Measurements from ENCODE around the gene LNP1.

The LNP1 gene

GRCh38 chr3:100448079-100448478 lies 46.7 kb downstream of the LNP1 start:
- peaks cover 0 to 3% (median 0%) of the 10 kb centered on the region in 5 donors for H3K9me3 ChIP-seq (ENCODE audit: control insufficient read depth in 5 of 5, low read length in 5 of 5)
- no peak overlapping the region for H3K9ac ChIP-seq (ENCODE audit: low read length in 5 of 5)
- H3K36me3 ChIP-seq (ENCODE audit: control insufficient read depth in 5 of 5, insufficient read depth in 5 of 5, low read length in 5 of 5), result no peaks in the 10 kb centered on the region
- no peaks in the 10 kb centered on the region for H3K27me3 ChIP-seq (ENCODE audit: control insufficient read depth in 5 of 5, insufficient read depth in 4 of 5, low read length in 5 of 5)
- H3K27ac ChIP-seq (ENCODE audit: low read depth, low read length), result no peak overlapping the region
- H3K4me3 ChIP-seq (ENCODE audit: low read depth in 1 of 5, low read length in 5 of 5), result no peak overlapping the region
- H3K4me1 ChIP-seq (ENCODE audit: control insufficient read depth in 5 of 5, insufficient read depth in 5 of 5, low read length in 5 of 5), result no peaks in the 10 kb centered on the region

DNA sequence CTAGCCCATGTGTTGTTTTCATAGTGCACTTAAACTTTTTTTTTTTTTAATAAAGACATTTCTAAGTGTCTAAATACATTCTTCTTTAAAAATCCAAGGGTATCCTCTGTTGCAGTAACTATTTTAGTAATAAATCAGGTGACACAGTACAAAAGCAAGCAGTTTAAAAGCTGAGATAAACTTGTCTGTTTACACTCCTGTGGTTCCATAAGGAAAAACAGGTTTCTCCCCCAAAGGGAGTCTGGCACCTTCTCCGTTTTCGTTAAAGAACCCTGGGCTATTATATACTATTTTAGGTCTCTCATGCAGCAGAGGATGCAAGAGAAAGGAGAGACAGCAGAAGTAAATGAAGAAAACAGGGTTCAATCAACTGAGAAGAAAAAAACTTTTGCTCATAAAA lies 47.9 kb downstream of the LNP1 start:
- H3K27me3 ChIP-seq (ENCODE audit: control insufficient read depth in 5 of 5, insufficient read depth in 4 of 5, low read length in 5 of 5), result no peaks in the 10 kb centered on the region
- H3K36me3 ChIP-seq (ENCODE audit: control insufficient read depth in 5 of 5, insufficient read depth in 5 of 5, low read length in 5 of 5), result no peaks in the 10 kb centered on the region
- H3K9me3 ChIP-seq (ENCODE audit: control insufficient read depth in 5 of 5, low read length in 5 of 5), result no peaks in the 10 kb centered on the region
- no peaks in the 10 kb centered on the region for H3K4me1 ChIP-seq (ENCODE audit: control insufficient read depth in 5 of 5, insufficient read depth in 5 of 5, low read length in 5 of 5)
- H3K4me3 ChIP-seq (ENCODE audit: low read depth in 1 of 5, low read length in 5 of 5), result no peak overlapping the region
- no peak overlapping the region for H3K27ac ChIP-seq (ENCODE audit: low read depth, low read length)
- H3K9ac ChIP-seq (ENCODE audit: low read length in 5 of 5), result no peak overlapping the region

DNA sequence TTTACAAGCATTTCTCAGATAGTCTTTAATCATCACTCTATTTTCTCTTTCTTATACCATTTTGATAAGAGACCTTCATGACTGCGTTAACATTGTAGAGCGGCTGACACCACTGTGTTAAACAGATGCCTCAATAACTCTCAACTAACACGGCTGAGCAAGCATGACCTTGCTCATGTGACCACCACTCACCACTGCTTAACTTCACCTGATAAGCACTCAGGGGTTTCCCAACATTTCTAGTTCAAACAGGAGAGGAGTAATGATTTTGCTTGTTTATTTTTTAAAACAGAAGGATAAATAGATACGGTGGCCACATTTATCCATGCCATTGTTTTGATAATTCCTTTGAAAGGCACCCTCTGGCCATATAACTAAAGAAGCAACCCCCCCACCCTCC lies 53.3 kb downstream of the LNP1 start:
- Histone ChIP-seq H3K9ac (ENCODE audit: low read length in 5 of 5) (no peak overlapping the region), H3K36me3 (ENCODE audit: control insufficient read depth in 5 of 5, insufficient read depth in 5 of 5, low read length in 5 of 5) (no peaks in the 10 kb centered on the region), H3K4me3 (ENCODE audit: low read depth in 1 of 5, low read length in 5 of 5) (no peak overlapping the region), H3K4me1 (ENCODE audit: control insufficient read depth in 5 of 5, insufficient read depth in 5 of 5, low read length in 5 of 5) (no peaks in the 10 kb centered on the region), H3K27ac (ENCODE audit: low read depth, low read length) (no peak overlapping the region), H3K27me3 (ENCODE audit: control insufficient read depth in 5 of 5, insufficient read depth in 4 of 5, low read length in 5 of 5) (no peaks in the 10 kb centered on the region), H3K9me3 (ENCODE audit: control insufficient read depth in 5 of 5, low read length in 5 of 5) (no peaks in the 10 kb centered on the region)

DNA sequence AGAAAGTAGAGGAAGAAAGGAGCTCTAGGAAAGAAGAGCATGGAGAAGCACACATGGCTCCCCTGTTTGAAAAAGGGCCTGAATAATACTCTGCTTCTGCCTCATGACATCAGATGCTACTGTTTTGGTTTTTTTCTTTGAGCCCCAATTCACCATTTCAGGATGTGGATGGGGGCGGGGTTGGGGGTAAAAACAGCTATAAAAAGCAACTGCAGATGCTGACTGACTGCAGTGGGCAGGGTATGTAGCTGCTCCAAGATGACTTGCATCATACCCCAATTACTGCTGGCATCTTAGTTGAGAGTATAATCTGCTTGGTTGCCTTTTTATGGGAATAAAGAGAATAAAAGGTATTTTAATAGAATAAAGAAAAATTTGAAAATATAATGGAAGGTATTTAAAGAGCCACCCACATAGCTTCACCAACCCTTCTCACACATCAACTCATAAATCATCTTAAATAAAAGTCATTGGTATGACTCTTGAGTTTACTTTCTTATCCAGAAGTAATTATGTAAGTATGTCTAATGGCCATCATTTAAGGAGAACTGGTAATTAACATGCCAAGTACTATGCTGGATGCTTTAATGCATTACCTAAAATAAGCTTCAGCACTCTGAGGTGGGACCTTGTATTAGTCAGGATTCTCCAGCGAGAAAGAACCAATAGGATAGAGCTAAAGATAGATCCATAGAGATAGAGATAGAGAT lies 54.7 kb downstream of the LNP1 start:
- Histone ChIP-seq H3K27me3 (ENCODE audit: control insufficient read depth in 5 of 5, insufficient read depth in 4 of 5, low read length in 5 of 5) (no peaks in the 10 kb centered on the region), H3K4me1 (ENCODE audit: control insufficient read depth in 5 of 5, insufficient read depth in 5 of 5, low read length in 5 of 5) (no peaks in the 10 kb centered on the region), H3K9ac (ENCODE audit: low read length in 5 of 5) (no peak overlapping the region), H3K9me3 (ENCODE audit: control insufficient read depth in 5 of 5, low read length in 5 of 5) (no peaks in the 10 kb centered on the region), H3K27ac (ENCODE audit: low read depth, low read length) (no peak overlapping the region), H3K4me3 (ENCODE audit: low read depth in 1 of 5, low read length in 5 of 5) (no peak overlapping the region), H3K36me3 (ENCODE audit: control insufficient read depth in 5 of 5, insufficient read depth in 5 of 5, low read length in 5 of 5) (no peaks in the 10 kb centered on the region)

DNA sequence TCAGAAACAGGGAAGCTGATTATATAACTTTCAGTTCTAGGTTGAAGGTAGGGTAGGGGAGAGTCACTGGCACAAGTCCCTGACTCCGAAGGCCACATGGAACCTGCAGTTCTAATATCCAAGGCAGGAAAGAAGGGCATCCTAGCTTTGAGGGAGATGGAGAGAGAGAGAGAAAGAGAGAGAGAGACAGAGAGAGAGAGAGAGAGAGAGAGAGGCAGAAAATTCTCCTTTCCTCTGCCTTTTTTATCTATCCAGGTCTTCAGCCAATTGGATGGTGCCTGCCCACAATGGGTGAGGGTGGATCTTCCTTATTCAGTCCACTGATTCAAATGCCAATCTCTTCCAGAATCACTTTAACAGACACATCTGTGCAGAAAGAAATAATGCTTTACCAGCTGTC lies 55.4 kb downstream of the LNP1 start:
- no peaks in the 10 kb centered on the region for H3K9me3 ChIP-seq (ENCODE audit: control insufficient read depth in 5 of 5, low read length in 5 of 5)
- H3K9ac ChIP-seq (ENCODE audit: low read length in 5 of 5), result no peak overlapping the region
- H3K27me3 ChIP-seq (ENCODE audit: control insufficient read depth in 5 of 5, insufficient read depth in 4 of 5, low read length in 5 of 5), result no peaks in the 10 kb centered on the region
- no peaks in the 10 kb centered on the region for H3K36me3 ChIP-seq (ENCODE audit: control insufficient read depth in 5 of 5, insufficient read depth in 5 of 5, low read length in 5 of 5)
- H3K4me3 ChIP-seq (ENCODE audit: low read depth in 1 of 5, low read length in 5 of 5), result no peak overlapping the region
- no peak overlapping the region for H3K27ac ChIP-seq (ENCODE audit: low read depth, low read length)
- H3K4me1 ChIP-seq (ENCODE audit: control insufficient read depth in 5 of 5, insufficient read depth in 5 of 5, low read length in 5 of 5), result no peaks in the 10 kb centered on the region

DNA sequence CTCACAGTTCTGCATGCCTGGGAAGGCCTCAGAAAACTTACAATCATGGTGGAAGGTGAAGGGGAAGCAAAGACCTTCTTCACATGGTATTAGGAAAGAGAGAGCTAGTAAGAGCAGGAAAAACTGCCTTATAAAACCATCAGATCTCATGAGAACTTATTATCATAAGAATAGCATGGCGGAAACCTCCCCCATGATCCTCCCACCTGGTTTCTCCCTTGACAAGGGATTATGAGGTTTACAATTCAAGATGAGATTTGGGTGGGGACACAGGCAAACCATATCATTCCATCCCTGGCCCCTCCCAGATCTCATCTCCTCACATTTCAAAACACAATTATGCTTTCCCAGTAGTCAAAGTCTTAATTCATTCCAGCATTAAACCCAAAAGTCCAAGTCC lies 56.5 kb downstream of the LNP1 start:
- no peaks in the 10 kb centered on the region for H3K4me1 ChIP-seq (ENCODE audit: control insufficient read depth in 5 of 5, insufficient read depth in 5 of 5, low read length in 5 of 5)
- no peak overlapping the region for H3K27ac ChIP-seq (ENCODE audit: low read depth, low read length)
- H3K4me3 ChIP-seq (ENCODE audit: low read depth in 1 of 5, low read length in 5 of 5), result no peak overlapping the region
- no peaks in the 10 kb centered on the region for H3K36me3 ChIP-seq (ENCODE audit: control insufficient read depth in 5 of 5, insufficient read depth in 5 of 5, low read length in 5 of 5)
- no peaks in the 10 kb centered on the region for H3K27me3 ChIP-seq (ENCODE audit: control insufficient read depth in 5 of 5, insufficient read depth in 4 of 5, low read length in 5 of 5)
- H3K9ac ChIP-seq (ENCODE audit: low read length in 5 of 5), result no peak overlapping the region
- no peaks in the 10 kb centered on the region for H3K9me3 ChIP-seq (ENCODE audit: control insufficient read depth in 5 of 5, low read length in 5 of 5)

- H3K4me3 ChIP-seq (ENCODE audit: low read depth in 1 of 5, low read length in 5 of 5), result no peak overlapping the region
- no peaks in the 10 kb centered on the region for H3K9me3 ChIP-seq (ENCODE audit: control insufficient read depth in 5 of 5, low read length in 5 of 5)
Measured at GRCh38 chr3:100458814-100459213, 57.5 kb downstream of the LNP1 start.

DNA sequence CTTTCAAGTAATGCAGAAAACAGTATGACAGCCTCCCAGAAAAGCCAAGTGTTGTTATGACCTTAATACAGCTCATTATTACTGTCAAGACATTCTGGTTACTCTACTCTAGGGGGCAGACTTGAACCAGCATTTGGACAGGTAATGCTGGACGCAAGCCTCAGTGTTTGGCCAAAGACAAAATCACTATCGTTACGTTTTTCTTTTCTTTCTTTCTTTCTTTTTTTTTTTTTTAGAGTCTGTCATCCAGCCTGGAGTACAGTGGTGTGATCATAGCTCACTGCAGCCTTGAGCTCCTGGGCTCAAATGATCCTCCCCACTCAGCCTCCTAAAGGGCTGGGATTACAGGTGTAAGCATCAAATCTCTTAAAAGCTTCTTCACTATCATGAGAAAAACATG lies 61.7 kb downstream of the LNP1 start:
- H3K4me3 ChIP-seq (ENCODE audit: low read depth in 1 of 5, low read length in 5 of 5), result no peak overlapping the region
- H3K9me3 ChIP-seq (ENCODE audit: control insufficient read depth in 5 of 5, low read length in 5 of 5), result peaks cover 0 to 3% (median 1%) of the 10 kb centered on the region in 5 donors
- no peak overlapping the region for H3K9ac ChIP-seq (ENCODE audit: low read length in 5 of 5)
- H3K27me3 ChIP-seq (ENCODE audit: control insufficient read depth in 5 of 5, insufficient read depth in 4 of 5, low read length in 5 of 5), result no peaks in the 10 kb centered on the region
- no peak overlapping the region for H3K27ac ChIP-seq (ENCODE audit: low read depth, low read length)
- H3K4me1 ChIP-seq (ENCODE audit: control insufficient read depth in 5 of 5, insufficient read depth in 5 of 5, low read length in 5 of 5), result peaks cover 0 to 4% (median 0%) of the 10 kb centered on the region in 5 donors
- no peaks in the 10 kb centered on the region for H3K36me3 ChIP-seq (ENCODE audit: control insufficient read depth in 5 of 5, insufficient read depth in 5 of 5, low read length in 5 of 5)

More at GRCh38 chr3:100458814-100459213, 57.5 kb downstream of the LNP1 start:
- no peaks in the 10 kb centered on the region for H3K4me1 ChIP-seq (ENCODE audit: control insufficient read depth in 5 of 5, insufficient read depth in 5 of 5, low read length in 5 of 5)
- H3K27ac ChIP-seq (ENCODE audit: low read depth, low read length), result no peak overlapping the region
- H3K36me3 ChIP-seq (ENCODE audit: control insufficient read depth in 5 of 5, insufficient read depth in 5 of 5, low read length in 5 of 5), result no peaks in the 10 kb centered on the region
- no peaks in the 10 kb centered on the region for H3K27me3 ChIP-seq (ENCODE audit: control insufficient read depth in 5 of 5, insufficient read depth in 4 of 5, low read length in 5 of 5)
- no peak overlapping the region for H3K9ac ChIP-seq (ENCODE audit: low read length in 5 of 5)

DNA sequence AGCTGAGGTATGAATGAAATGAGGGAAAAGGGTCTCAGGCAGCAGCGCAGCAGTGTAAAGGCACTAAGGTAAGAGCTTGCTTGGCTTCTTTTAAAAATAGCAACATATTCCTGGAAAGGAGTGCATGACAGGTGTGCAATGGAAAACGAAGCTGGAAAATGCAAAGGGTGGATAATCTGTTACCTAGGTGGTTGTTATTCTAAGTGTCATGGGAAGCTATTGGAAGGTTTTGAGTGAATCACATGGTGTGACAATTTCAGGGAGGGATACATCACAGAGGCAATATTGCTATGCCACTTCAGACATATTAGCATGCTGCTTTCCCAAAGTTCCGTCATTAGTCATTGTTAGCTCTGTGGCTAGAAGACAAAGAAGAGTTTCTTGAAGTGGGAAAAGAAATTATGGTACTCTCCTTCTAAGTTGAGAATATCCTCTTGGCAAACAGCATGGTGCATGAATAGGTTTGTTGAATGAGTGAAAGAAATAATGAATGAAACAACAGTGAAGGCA lies 62.4 kb downstream of the LNP1 start:
- Histone ChIP-seq H3K27ac (ENCODE audit: low read depth, low read length) (no peak overlapping the region), H3K4me1 (ENCODE audit: control insufficient read depth in 5 of 5, insufficient read depth in 5 of 5, low read length in 5 of 5) (peaks cover 0 to 4% (median 0%) of the 10 kb centered on the region in 5 donors), H3K4me3 (ENCODE audit: low read depth in 1 of 5, low read length in 5 of 5) (no peak overlapping the region), H3K27me3 (ENCODE audit: control insufficient read depth in 5 of 5, insufficient read depth in 4 of 5, low read length in 5 of 5) (no peaks in the 10 kb centered on the region), H3K9ac (ENCODE audit: low read length in 5 of 5) (no peak overlapping the region), H3K36me3 (ENCODE audit: control insufficient read depth in 5 of 5, insufficient read depth in 5 of 5, low read length in 5 of 5) (no peaks in the 10 kb centered on the region), H3K9me3 (ENCODE audit: control insufficient read depth in 5 of 5, low read length in 5 of 5) (peaks cover 0 to 5% (median 4%) of the 10 kb centered on the region in 5 donors)

DNA sequence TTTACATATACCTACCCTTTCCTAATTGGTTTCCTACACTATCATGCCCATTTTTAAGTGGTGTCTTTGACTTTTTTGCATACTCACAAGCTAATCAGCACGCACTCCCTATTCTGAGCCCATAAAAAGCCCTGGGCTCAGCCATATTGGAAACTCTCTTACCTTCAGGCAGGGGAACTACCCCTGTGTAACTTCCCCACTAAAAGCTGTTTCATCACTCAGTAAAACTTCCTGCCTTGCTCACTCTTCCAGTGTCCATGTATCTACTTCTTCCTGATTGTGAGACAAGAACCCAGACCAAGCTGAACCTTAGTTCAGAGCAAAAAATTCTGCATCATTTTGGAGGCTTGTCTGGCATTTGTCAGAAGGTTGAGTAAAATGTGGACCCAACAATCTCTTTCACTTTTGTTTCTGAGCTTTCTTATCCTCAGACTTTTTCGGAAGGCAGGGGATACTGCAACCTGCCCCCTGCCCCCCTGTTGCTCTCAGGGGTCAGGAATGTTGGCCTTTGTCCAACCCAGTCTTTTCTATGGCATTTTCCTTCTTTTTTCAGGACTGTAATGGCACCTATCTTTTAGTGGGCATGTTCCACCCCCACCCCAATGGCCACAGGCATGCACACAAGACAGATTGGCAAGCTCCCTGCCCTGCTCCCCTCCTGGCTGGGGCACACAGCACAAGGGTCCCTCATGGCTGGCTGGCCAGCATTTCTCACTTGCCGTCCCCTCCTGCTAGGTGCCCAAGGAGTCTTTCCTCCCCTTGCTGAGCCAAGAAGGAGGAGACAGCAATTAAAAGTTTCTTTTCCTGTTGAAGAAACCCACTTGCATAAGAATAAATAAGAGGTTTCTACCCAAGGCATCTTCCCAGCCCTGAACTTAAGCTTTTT lies 64.8 kb downstream of the LNP1 start:
- Histone ChIP-seq H3K36me3 (ENCODE audit: control insufficient read depth in 5 of 5, insufficient read depth in 5 of 5, low read length in 5 of 5) (no peaks in the 10 kb centered on the region), H3K9me3 (ENCODE audit: control insufficient read depth in 5 of 5, low read length in 5 of 5) (peaks cover 0 to 8% (median 4%) of the 10 kb centered on the region in 5 donors), H3K27ac (ENCODE audit: low read depth, low read length) (no peak overlapping the region), H3K27me3 (ENCODE audit: control insufficient read depth in 5 of 5, insufficient read depth in 4 of 5, low read length in 5 of 5) (no peaks in the 10 kb centered on the region), H3K4me1 (ENCODE audit: control insufficient read depth in 5 of 5, insufficient read depth in 5 of 5, low read length in 5 of 5) (peaks cover 0 to 4% (median 0%) of the 10 kb centered on the region in 5 donors), H3K4me3 (ENCODE audit: low read depth in 1 of 5, low read length in 5 of 5) (no peak overlapping the region), H3K9ac (ENCODE audit: low read length in 5 of 5) (no peak overlapping the region)

All from subcutaneous abdominal adipose tissue (tissue), 5 donors.